GM18520 (cell line): Measurements from ENCODE around the gene ACTR5.
"Not testable (repeated sequence)": the region's sequence is repeated elsewhere in the genome, so short reads cannot be mapped to it uniquely, and the experiment has no call there.

Experiments
- ATAC-seq: cut with Tn5 transposase; IDR thresholded peaks from one replicate; pipeline ENCODE4 v1.9.1; 2021; ENCODE audit not compliant: unreplicated experiment

ACTR5 gene

GRCh38 chr20:38764567-38765318, 16.5 kb downstream of the ACTR5 start:
- no peak for ATAC-seq

GRCh38 chr20:38766071-38766470, 17.8 kb downstream of the ACTR5 start:
- ATAC-seq: no peak

- ATAC-seq: no peak
These were observed 21.4 kb downstream of the ACTR5 start for GRCh38 chr20:38769376-38770295.

GRCh38 chr20:38770546-38770945, 22.3 kb downstream of the ACTR5 start:
- ATAC-seq: no peak

GRCh38 chr20:38770970-38771369, 22.7 kb downstream of the ACTR5 start:
- ATAC-seq: no peak

GRCh38 chr20:38771621-38772020, 23.4 kb downstream of the ACTR5 start:
- ATAC-seq: no peak

GRCh38 chr20:38774167-38774566, 25.9 kb downstream of the ACTR5 start:
- no peak for ATAC-seq

GRCh38 chr20:38776363-38776762, 28.1 kb downstream of the ACTR5 start:
- ATAC-seq: no peak

- ATAC-seq: no peak
These were observed 31.2 kb downstream of the ACTR5 start for GRCh38 chr20:38779247-38780097.

GRCh38 chr20:38782275-38782674, 34.0 kb downstream of the ACTR5 start:
- ATAC-seq: no peak

- no peak for ATAC-seq
These were observed 39.6 kb downstream of the ACTR5 start for GRCh38 chr20:38787870-38788269.

- ATAC-seq: no peak
These were observed 41.4 kb downstream of the ACTR5 start for GRCh38 chr20:38789503-38790199.

GRCh38 chr20:38790200-38791053, 42.2 kb downstream of the ACTR5 start:
- ATAC-seq: no peak

GRCh38 chr20:38791291-38791690, 43.0 kb downstream of the ACTR5 start:
- no peak for ATAC-seq

GRCh38 chr20:38791940-38792339, 43.7 kb downstream of the ACTR5 start:
- ATAC-seq: no peak

GRCh38 chr20:38794057-38794456, 45.8 kb downstream of the ACTR5 start:
- not testable (repeated sequence) for ATAC-seq

GRCh38 chr20:38798266-38798665, 50.0 kb downstream of the ACTR5 start:
- ATAC-seq: no peak

GRCh38 chr20:38799203-38799602, 50.9 kb downstream of the ACTR5 start:
- no peak for ATAC-seq

GRCh38 chr20:38800882-38801281, 52.6 kb downstream of the ACTR5 start:
- ATAC-seq: no peak

- no peak for ATAC-seq
These were observed 56.0 kb downstream of the ACTR5 start for GRCh38 chr20:38804221-38804620.
